ENCODE measurements around the gene TERT.

DNA sequence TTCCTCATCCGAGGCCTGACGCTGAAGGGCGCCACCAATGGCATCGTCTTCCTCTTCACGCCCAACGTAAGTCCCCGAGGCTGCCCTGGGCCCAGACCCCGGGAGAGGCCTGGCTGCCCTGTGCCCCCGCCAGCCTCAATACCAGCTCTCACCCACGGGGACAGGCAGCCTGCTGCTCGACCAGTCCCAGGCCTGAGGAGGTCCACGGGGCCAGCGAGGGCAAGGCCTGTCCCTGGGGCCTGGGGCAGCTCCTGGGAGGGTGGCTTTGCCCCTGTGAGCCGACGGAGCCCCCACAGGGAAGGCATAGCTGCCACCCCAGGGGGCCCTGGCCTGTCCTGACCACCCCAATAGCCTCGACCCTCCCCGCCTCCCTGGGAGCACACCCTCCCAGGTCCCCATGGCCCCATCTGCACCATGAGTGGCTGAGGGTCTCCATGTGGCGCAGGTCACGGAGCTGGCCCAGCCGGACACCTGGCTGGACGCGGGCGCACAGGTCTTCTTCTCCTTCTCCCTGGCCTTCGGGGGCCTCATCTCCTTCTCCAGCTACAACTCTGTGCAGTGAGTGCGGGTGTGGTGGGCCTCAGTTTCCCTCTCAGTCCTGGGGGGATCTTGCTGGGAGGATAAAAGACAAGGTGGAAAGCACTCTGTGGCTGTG, 81.2 kb downstream of the TERT start:
- TF ChIP-seq CTCF (IDR thresholded peaks at IDR 0.05) (no peak), POLR2A (IDR thresholded peaks at IDR 0.05) (no peak)
